GM19452 (cell line): ENCODE measurements around the gene PPP1R8.

Source experiments
- ATAC-seq: cut with Tn5 transposase; IDR thresholded peaks from one replicate; pipeline ENCODE4 v1.9.1; 2021; ENCODE audit not compliant: unreplicated experiment

PPP1R8 gene

GRCh38 chr1:27889506-27889905 lies 58.9 kb downstream of the PPP1R8 start:
- no peak for ATAC-seq

GRCh38 chr1:27891196-27891889 lies 60.8 kb downstream of the PPP1R8 start:
- peak; percentile 43 for ATAC-seq

DNA sequence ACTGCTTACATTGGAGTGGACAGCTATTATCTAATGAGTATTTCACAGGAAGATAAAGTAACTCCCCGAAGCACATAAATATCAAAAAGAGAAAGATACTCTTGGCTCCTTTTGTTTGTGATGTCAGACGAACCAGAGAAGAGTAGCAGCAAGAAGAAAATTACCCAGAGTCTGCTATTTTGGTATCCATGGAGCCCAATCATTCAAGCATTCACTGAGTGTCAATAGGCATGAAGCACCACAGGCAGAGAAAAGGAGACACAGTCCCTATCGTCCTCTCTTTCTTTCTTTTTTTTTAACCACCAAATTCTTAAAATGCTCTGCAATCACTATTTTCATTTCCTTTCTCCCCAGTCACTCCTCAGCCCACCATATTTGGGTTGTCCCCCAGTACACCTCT lies 63.9 kb downstream of the PPP1R8 start:
- ATAC-seq, result no peak
